Ramos (cell line): Measurements from ENCODE around the gene GYS2.

Experiments used
- in situ Hi-C: fragments of 300-500 bp; cut with MboI; formaldehyde crosslinking; loops from one replicate; pipeline ENCODE4 v1.14.3; 2022; ENCODE audit warnings: low sequenced_read_pairs; ENCODE audit not compliant: unreplicated experiment

Gene GYS2

DNA sequence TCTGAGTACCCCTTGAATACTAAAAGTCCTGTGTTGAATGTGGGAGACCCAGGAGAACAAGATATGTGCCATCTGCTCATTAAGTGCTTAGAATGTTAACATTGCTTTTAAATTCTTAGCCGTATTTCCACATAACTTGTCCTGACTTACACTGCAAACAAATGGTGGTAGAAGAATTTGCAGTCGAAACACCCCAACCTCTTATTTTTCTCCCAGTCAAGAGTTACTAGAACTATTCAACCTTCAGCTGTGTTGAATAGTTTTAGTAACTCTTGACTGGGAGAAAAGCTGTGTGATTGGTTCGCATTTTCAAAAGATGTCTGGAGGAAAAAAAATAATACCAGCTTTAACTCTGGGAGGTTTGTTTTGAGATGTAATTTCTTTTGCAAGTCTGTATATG lies 86.2 kb downstream of the GYS2 start:
- in situ Hi-C loops, result no loop called here

DNA sequence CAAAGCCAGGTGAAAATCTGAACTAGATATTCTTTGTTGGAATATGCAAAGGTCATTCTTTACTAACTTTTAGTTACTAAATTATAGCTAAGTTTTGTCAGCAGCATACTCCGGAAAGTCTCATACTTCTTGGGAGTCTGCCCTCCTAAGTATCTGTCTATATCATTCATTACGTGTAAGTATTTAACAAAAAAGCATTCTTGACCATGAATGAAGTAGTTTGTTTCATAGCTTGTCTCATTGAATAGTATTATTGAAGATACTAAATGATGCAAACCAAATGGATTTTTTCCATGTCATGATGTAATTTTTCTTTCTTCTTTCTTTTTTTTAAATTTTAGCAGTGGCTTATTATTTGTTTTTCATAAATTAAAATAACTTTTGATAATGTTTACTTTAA lies 88.4 kb downstream of the GYS2 start:
- in situ Hi-C loops, result no loop called here

DNA sequence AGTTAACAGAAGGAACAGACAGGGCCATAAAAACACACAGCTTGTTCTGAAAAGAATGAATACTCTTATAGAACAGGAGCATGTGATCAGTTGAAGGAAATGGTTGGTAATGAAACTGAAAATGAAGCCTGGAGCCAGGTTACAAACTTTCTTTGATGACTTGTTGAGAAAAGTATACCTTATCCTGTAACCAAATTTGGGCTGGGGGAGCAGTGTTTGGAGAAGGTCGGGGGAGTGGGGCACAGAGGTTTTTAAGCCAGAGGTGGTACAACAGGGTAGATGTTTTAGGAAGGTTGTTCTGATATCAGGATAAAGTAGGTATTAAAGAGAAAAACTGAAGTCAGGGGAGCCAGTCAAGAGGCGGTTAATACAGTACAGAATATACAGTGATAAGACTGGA lies 94.9 kb downstream of the GYS2 start:
- in situ Hi-C loops, result no loop called here

- in situ Hi-C loops, result no loop called here
Observed at GRCh38 chr12:21507849-21508248, 96.8 kb downstream of the GYS2 start.

DNA sequence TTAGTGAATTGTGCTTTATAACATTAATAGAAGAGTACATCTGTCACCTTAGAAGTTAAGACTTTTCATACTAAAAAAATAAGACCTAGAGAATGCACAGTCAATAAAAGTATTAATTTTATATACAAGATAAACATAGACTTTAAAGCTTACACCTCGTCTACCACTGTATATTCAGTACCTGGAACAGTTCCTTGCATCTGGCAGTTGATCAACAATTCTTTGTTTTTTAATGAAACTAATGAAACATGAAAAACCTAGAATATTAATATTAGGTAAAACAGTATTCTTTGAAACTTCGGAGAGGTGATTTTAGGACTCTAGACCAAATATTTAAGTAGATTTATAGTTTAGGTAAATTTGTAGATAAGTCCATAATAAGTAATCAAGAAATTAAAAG lies 98.8 kb downstream of the GYS2 start:
- in situ Hi-C loops, result no loop called here

- in situ Hi-C loops, result no loop called here
Observed at GRCh38 chr12:21502872-21503271, 101.8 kb downstream of the GYS2 start.

GRCh38 chr12:21502164-21502496 lies 102.5 kb downstream of the GYS2 start:
- in situ Hi-C loops, result no loop called here

DNA sequence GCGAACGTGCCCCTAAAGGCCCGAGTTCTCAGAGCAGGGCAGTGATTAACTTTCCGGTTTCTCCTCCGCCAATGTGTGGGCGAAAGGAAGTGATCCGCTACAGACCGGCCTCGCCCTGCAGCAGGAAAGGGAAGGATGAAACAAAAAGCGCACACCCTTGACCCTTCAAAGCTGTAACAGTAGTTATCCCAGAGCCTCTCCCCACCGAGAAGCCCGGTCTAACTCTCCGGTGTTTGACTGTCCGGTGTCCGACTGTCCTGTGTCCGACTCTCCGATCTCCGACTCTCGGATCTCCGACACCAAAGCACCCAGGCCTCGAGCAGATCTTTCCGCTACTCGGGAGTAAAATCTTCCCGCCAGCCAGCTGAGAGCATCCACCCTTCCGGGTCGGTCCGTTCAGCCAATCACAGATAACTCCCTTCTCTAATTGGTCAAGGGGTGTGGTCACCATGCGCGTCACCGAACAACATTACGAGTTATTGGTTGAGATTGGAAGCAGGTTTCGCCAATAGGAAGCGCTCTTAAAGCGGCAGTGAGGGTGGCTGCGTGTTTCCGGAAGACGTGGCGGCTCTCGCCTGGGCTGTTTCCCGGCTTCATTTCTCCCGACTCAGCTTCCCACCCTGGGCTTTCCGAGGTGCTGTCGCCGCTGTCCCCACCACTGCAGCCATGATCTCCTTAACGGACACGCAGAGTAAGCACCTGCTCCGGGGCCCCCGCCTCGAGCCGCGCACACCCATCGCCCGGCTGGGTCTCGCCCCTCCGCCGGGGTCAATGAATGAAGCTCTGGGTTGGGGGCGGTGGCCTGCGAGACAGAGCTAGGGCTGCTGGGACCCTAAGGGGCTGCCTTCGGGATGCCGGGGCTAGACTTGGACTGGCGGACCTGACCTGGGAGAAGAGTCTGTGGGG lies 103.1 kb downstream of the GYS2 start, which contains the start of the genes GOLT1B and RECQL:
Gene GOLT1B (plus strand): TSS at position 532 of the 906 bp plus-strand sequence. CDS start 135 bp downstream, at position 667.
Gene RECQL (minus strand): TSS at position 378 of the 906 bp plus-strand sequence. CDS start 2,065 bp downstream, outside the sequence.
- in situ Hi-C loops, result no loop called here

- in situ Hi-C loops, result no loop called here
Observed at GRCh38 chr12:21500786-21501257, 103.8 kb downstream of the GYS2 start.

DNA sequence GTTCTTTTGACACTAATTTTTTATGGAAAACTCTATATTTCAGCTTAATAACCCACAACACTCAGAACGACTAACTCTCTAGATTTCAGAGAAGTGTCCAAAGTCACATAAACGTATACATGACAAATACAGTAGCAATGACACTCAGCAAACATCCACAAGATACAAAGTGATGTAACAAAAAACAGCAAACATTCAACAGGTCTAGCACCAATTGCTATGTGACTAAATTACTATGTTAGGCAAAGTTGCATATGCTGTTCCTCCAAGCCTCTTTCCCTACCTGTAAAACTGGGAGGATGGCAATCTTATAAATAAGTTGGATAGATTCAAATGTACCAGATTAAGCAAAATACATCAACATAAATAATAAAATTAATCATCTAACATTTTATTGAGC lies 104.9 kb downstream of the GYS2 start:
- in situ Hi-C loops, result no loop called here
